Activated T-helper 1 cell treated with anti-CD3 and anti-CD28 coated beads, Interleukin-12 subunit alpha, Interleukin-12 subunit beta, Interleukin-2, Interleukin-4 antibody, amounts not matched to agents 30 ng/mL and 10 ng/mL and 1 ng/mL, durations not matched to agents 14 hours and 24 hours and 36 hours (primary cell): ENCODE results near the gene NACC2. TPM values are rescaled to one million over a fixed set of nuclear protein-coding genes. Genes with fewer than 3 reads are reported as not detected.

Experiments
- DNase-seq: peaks from one replicate; pipeline ENCODE4 v3.0.0; 2021; ENCODE audit warnings: low spot score
- H3K27ac Mint-ChIP-seq: one replicate; pipeline ENCODE4 v1.8.0; 2021; ENCODE audit warnings: mild to moderate bottlenecking, mixed read lengths
- H3K27me3 Mint-ChIP-seq: one replicate; pipeline ENCODE4 v1.8.0; 2022; ENCODE audit warnings: mild to moderate bottlenecking, moderate library complexity, mixed read lengths; ENCODE audit not compliant: insufficient read depth
- H3K36me3 Mint-ChIP-seq: one replicate; pipeline ENCODE4 v1.8.0; 2021; ENCODE audit warnings: low read depth, mixed read lengths
- H3K4me1 Mint-ChIP-seq: one replicate; pipeline ENCODE4 v1.8.0; 2021; ENCODE audit warnings: low read depth, mixed read lengths
- H3K4me3 Mint-ChIP-seq: one replicate; pipeline ENCODE4 v1.8.0; 2021; ENCODE audit warnings: mild to moderate bottlenecking, moderate library complexity, mixed read lengths
- H3K9me3 Mint-ChIP-seq: one replicate; pipeline ENCODE4 v1.8.0; 2021; ENCODE audit warnings: mixed read lengths
- intact Hi-C: fragments of 100-400 bp; cut with micrococcal nuclease; formaldehyde crosslinking; loops from one replicate; pipeline ENCODE4 v1.15.1; 2024
- total RNA-seq: library from RNA; stranded (reverse); gene quantifications from 2 replicates; pipeline ENCODE4 v1.2.3, GENCODE V29; 2022

The NACC2 gene
- total RNA-seq, 1 donor from 2014 or later: 3.7 TPM

DNA sequence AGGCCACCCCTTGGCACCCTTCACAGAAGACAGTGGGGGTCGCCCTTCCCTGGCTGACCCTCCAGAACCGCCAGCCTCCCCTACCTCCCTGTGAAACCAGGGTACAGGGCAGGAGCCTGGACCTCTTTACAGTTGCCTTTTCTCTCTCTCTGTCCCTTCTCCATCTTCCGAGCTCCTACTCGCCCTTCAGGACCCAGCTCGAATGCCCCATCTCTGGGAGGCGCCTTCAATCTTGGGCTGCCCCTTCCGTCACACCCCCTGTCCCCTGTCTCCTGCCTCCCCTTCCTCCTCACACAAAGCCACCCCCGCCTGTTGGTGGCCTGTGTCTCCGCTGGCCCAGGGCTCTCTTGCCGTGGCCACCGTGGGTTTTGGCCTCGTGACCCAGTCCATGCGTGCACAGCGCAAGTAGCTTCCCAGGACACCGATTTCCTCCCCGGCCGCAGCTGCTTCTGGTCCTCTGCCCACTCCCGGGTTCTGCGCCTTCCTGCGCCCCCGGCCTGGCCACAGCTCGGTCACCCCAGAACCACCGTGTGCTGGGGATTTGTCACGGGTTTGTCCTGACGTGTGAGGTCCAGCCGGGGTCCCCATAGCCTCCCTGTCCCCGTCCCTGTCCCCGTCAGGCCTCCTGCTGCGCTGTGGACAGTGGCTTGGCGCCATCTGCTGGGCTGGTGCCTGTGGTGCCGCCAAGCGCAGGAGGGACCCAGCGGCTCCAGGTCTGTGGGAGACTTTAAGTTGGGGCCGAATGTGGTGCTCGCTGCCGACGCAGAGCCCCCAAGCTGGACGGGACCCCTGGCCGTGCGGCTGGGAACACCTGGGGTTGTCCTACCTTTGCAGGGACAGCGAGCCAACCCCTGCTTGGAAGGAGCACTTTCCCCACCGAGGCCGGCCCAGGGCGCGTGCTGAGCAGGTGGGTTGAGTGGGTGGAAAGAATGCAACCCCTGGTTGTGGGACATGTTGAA, 27.6 kb upstream of the NACC2 start:
- Mint-ChIP-seq H3K4me1 (no peaks in the 10 kb centered on the region), H3K9me3 (no peaks in the 10 kb centered on the region), H3K36me3 (no peaks in the 10 kb centered on the region), H3K27me3 (peaks cover 4% of the 10 kb centered on the region), H3K27ac (no peak overlapping the region), H3K4me3 (no peak overlapping the region)
- intact Hi-C loops: loop anchor here (1.0 to 2.0 kb wide), 4 partner anchors 33 to 520 kb away; no protein-coding TSS in a partner anchor
- peak; percentile 69 for DNase-seq

DNA sequence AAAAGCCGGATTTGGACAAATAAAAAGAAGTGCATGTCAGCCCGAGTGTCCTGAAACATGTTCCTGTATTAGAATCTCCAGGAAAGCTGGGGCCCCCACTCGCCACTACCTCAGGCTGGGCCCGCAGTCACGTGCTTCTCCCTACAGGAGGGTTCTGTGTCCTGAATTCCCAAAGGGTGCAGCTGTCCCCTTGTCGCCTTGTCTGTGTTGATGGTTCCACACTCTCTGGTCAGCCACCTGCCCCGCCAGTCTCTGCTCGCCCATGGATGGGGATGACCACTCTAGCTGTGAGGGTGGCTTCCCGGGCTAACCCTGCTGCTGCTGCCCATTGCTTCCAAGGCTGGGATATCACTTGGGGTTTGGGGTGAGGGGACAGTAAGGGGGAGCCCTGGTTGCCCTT, 26.7 kb upstream of the NACC2 start:
- no peaks in the 10 kb centered on the region for H3K4me1 Mint-ChIP-seq
- H3K4me3 Mint-ChIP-seq: peak overlapping the region; percentile 39
- peaks cover 4% of the 10 kb centered on the region for H3K27me3 Mint-ChIP-seq
- H3K36me3 Mint-ChIP-seq: no peaks in the 10 kb centered on the region
- intact Hi-C loops: loop anchor here (2.0 kb wide), 1 partner anchor 257 kb away; no protein-coding TSS in a partner anchor
- no peak for DNase-seq
- H3K27ac Mint-ChIP-seq: no peak overlapping the region
- H3K9me3 Mint-ChIP-seq: no peaks in the 10 kb centered on the region

DNA sequence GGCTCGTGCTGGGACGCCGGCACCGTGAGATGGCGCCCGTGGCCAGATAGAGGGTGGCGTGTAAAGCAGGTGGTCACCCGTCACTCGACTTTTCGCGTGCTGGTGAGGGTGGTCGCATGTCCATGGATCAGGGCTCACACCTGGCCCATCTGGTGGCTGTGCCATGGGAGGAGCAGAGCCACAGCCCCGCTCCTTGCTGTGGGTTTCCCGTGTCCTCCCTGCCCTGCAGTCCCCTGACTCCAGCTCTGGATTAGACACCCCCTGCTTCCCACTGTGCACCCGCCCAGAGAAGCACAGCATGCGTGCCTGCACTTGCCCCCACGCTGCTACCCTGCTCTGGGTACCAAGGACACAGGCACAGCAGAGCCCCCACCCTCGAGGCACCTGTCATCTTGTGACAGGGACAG, 25.4 kb upstream of the NACC2 start:
- no peaks in the 10 kb centered on the region for H3K4me1 Mint-ChIP-seq
- DNase-seq: no peak
- no peaks in the 10 kb centered on the region for H3K9me3 Mint-ChIP-seq
- peak overlapping the region; percentile 30 for H3K4me3 Mint-ChIP-seq
- no peaks in the 10 kb centered on the region for H3K36me3 Mint-ChIP-seq
- intact Hi-C loops: no loop called here
- peaks cover 4% of the 10 kb centered on the region for H3K27me3 Mint-ChIP-seq
- no peak overlapping the region for H3K27ac Mint-ChIP-seq

DNA sequence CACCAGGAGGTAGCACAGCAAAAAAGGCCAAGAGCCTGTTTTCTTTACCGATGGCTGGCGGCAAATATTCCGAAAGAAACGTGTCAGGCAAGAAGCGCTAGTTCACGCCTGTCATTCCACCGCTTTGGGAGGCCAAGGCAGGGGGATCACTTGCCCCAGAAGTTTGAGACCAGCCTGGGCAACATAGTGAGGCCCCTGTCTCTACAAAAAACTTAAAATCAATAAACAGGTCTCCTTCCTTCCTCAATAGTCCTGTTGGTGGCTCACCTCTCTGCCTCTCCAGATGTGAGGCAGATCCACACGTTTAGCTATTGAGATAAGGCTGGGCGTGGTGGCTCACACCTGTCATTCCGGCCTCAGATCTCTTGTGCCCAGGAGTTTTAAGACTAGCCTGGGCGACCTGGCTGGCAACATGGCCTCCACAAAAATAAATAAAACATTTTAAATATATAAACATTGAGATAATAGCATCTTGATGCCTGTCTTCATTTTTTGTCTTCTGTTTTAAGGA, 24.8 kb upstream of the NACC2 start:
- intact Hi-C loops: loop anchor here (1.0 to 10.0 kb wide), 6 partner anchors 25 to 615 kb away; partner anchors contain the start of genes CAMSAP1, MRPS2, NACC2 and UBAC1
- Mint-ChIP-seq H3K9me3 (no peaks in the 10 kb centered on the region), H3K27me3 (peaks cover 2% of the 10 kb centered on the region), H3K4me3 (peak overlapping the region; percentile 79), H3K36me3 (no peaks in the 10 kb centered on the region), H3K27ac (no peak overlapping the region), H3K4me1 (peaks cover under 1% of the 10 kb centered on the region)
- DNase-seq: no peak

DNA sequence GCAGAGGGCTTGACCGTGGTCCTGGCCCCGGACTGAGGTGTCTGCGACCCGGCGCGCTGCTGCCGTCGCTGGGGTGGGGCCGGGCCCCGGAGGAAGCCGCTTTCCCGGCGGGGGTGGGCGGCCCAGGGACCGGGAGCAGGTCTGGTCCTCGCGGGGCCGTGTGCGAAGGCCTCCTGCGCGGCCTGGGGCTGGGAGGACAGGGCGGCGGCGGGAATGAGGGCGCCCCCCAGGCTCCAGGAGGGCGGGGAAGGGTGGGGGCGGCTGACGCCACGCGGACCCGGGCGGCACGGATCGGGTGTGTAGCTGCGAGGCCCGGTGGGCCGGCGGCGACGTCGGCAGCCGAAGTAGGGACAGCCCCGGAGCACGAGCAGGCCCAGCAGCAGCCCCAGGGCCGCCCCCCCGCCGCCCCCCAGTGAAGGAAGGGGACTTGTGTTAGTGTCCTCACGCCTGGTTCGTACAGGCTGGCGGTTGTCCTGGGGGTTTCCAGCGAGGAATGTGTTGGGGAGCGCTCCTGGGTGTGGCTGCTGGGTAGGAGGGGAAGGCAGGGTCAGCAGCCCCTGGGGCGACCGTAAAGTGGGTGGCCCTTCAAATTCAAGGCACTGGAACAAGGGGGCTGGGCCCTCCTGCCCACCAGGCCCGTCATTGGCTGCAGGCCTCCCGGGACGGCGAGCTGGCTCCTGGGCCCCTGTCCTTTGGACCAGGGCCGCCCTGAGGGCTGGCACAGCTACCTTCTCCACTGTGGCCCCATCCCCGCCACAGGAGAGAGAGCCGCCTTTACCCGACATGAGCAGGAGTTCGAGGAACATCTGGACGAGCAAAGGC, 24.2 kb upstream of the NACC2 start:
- no peak for DNase-seq
- Mint-ChIP-seq H3K36me3 (peaks cover 3% of the 10 kb centered on the region), H3K4me1 (peaks cover 5% of the 10 kb centered on the region), H3K4me3 (peak overlapping the region; percentile 80), H3K27ac (peak overlapping the region; percentile 76), H3K9me3 (no peaks in the 10 kb centered on the region), H3K27me3 (no peaks in the 10 kb centered on the region)
- intact Hi-C loops: loop anchor here (1.0 to 10.0 kb wide), 6 partner anchors 24 to 614 kb away; partner anchors contain the start of genes CAMSAP1, MRPS2, NACC2 and UBAC1

DNA sequence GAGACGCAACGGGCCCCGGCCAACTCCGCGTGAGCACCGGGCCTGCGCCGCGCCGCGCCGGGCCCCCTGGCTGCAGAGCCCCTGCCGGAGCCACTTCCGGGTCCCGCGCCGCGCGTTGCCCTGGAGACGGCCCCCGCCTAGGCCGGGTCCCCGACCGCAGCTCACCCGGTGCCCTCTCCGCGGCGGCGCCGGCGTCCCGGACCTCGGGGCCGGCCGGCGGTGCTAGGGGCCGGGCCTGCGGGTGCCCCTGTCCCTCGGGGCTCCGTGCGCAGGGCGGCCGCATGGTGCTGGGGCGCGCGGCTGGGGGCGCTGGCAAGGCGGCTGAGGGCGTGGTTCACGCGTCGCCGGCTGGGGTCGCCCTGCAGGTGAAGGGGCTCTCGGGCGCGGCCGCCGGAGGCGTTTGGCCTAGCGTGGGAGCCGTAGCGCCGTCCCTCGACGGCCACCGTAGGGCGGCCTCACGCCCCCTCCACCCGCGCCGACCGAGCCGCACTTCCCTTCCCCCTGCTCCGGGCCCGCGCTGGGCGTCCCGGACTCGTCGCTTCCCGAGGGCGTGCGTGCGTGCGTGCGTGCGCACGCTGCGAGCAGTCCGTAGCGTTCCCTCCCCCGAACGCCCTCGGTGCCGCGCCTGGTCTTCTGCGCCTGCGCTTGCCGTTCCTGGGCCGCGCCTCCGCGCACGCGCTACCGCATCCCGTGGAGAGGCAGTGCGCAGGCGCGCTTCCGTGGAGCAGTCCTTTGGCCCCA, 23.4 kb upstream of the NACC2 start, which contains the start of gene TMEM250:
TMEM250 (minus strand) TSS at position 556 of the 741 bp plus-strand sequence. CDS start 1,975 bp downstream, outside the sequence.
- Mint-ChIP-seq H3K36me3 (peaks cover 3% of the 10 kb centered on the region), H3K9me3 (no peaks in the 10 kb centered on the region), H3K27ac (peak within 1 kb of the TSS; percentile 76), H3K27me3 (no peaks in the 10 kb centered on the region), H3K4me1 (peaks cover 11% of the 10 kb centered on the region), H3K4me3 (peak within 1 kb of the TSS; percentile 82)
- intact Hi-C loops: loop anchor here (1.0 to 10.0 kb wide), 8 partner anchors 9 to 614 kb away; partner anchors contain the start of genes CAMSAP1, MRPS2, NACC2 and QSOX2
- peak; percentile 96 for DNase-seq

DNA sequence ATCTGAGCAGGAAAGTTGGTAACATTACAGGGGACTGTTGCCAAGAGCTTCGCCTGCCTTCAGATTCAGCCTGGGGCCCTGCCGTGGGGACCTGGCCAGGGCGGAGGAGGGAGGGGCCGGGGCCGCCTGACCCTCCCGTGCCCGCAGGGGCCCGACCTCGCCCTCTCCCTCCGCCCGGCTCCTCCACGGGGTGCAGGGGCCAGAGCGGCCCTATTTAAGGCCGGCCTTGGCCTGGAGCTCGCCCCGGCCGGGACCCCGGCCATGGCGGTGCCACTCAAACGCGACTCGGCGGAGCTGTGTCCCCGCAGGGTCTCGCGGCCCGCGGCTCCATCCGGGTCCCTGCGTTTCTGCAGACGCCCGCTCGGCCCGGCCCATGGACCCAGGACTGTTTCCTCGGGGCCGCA, 22.8 kb upstream of the NACC2 start:
- H3K36me3 Mint-ChIP-seq: peaks cover 7% of the 10 kb centered on the region
- no peaks in the 10 kb centered on the region for H3K27me3 Mint-ChIP-seq
- peak overlapping the region; percentile 44 for H3K27ac Mint-ChIP-seq

DNA sequence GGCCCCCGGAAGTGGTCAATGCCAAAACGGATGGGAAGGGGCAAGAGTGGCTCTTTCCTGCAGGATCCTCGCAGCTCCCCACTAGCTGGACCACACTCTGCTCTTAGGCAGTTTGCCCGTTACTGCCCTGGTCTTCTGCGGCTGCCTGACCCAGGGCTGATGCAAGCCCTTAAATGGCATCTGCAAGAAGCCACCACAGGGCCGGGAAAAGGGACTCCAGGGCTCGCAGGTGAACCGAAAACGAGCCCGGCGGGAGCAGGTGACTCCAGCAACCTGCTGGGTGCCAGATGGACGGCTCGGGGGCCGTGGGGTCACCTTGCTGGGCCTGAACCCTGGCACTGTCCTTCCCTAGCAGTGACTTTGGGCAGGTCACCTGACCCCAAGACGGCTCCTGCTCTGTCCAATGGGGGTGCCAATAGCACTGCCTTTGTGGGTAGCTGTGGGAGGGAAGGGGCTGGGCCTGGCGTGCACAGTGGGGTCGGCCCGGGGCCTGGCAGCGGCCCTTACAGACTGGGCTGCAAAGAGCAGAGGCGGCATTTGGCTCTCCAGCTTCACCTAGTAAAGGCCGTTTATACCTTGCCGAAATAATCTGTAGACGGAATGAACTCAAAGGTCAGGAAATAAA, 22.3 kb upstream of the NACC2 start:
- intact Hi-C loops: loop anchor here (10.0 kb wide), 1 partner anchor 613 kb away; the partner anchor contains the start of gene MRPS2
- no peaks in the 10 kb centered on the region for H3K9me3 Mint-ChIP-seq
- no peaks in the 10 kb centered on the region for H3K27me3 Mint-ChIP-seq
- peak overlapping the region; percentile 44 for H3K27ac Mint-ChIP-seq
- H3K4me1 Mint-ChIP-seq: peaks cover 17% of the 10 kb centered on the region
- DNase-seq: no peak
- H3K36me3 Mint-ChIP-seq: peaks cover 7% of the 10 kb centered on the region
- H3K4me3 Mint-ChIP-seq: peak overlapping the region; percentile 82

More for the DNA sequence above, 22.8 kb upstream of the NACC2 start:
- Mint-ChIP-seq H3K4me3 (peak overlapping the region; percentile 82), H3K4me1 (peaks cover 17% of the 10 kb centered on the region), H3K9me3 (no peaks in the 10 kb centered on the region)
- intact Hi-C loops: loop anchor here (1.0 to 10.0 kb wide), 5 partner anchors 9 to 613 kb away; partner anchors contain the start of genes CAMSAP1, MRPS2, NACC2 and QSOX2
- DNase-seq: no peak

DNA sequence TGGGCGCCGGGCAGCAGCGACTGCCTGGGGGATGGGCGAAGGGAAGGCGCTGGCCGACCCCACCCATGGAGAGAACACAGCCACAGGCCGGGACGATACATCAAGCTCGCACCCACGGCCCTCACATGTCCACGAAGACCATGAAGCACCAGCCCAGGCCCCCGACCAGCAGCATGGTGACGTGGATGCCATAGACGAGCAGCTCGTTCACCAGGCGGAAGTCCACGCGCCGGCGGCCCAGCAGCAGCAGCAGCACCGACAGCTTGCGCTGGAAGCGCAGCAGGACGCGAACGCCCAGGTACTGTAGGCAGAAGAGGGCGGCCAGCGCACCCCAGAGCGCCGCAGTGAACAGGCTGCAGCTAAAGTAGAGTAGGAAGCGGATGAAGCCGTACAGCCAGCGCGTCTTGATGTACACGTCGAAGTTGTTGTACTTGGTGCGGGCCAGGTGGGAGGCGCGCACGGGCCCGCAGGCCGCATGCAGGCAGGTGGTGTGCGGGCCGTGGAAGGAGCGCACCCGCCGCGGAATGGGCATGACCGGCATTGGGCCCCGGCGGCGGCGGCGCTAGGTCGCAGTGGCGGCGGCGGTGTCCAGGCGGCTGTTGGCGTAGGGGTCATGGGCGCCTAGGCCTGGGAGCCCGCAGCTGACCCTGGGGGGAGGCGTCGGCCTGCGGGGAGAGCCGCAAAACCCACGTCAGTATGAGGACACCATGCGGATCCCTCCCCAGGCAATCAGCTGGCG, 21.4 kb upstream of the NACC2 start:
- H3K36me3 Mint-ChIP-seq: peaks cover 7% of the 10 kb centered on the region
- no peak overlapping the region for H3K27ac Mint-ChIP-seq
- intact Hi-C loops: loop anchor here (10.0 kb wide), 1 partner anchor 612 kb away; the partner anchor contains the start of gene MRPS2
- no peak for DNase-seq
- H3K4me3 Mint-ChIP-seq: peak overlapping the region; percentile 47
- no peaks in the 10 kb centered on the region for H3K9me3 Mint-ChIP-seq
- H3K27me3 Mint-ChIP-seq: no peaks in the 10 kb centered on the region
- H3K4me1 Mint-ChIP-seq: peaks cover 22% of the 10 kb centered on the region

DNA sequence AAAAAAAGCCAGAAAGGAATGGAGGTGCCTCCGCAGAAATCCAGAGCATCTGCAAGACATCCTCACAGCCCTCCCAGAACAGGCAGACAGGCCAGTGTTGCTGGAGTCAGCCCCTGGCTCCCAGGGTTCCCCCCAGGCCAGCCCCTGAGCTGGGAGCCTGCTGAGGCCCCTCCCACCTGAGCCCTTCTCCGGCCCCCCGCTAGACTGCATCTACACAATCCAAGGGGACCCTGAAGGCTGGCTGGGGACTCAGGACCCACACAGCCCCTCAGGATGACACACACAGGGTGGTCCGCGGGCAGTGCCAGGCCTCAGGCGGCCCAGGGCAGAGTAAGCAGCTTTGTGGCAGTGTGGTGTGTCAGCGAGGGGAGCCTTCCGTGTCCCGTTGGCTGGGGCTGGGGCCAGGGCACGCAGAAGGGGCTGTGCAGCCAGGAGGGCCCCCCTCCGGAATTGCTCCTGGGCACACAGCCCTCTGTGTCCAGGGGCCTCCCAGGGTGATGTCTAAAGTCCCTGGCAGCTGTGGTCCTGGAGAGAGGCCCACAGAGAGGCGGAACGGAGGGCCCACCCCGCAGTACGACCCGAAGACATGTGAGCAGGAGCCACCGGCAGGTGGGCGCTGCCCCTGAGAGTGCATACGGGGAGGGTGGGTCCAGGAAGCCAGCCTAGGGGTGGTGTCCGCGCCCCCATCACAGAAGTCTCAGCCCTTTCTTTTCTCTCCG, 20.7 kb upstream of the NACC2 start:
- no peaks in the 10 kb centered on the region for H3K9me3 Mint-ChIP-seq
- intact Hi-C loops: loop anchor here (10.0 kb wide), 1 partner anchor 611 kb away; the partner anchor contains the start of gene MRPS2
- H3K27ac Mint-ChIP-seq: no peak overlapping the region
- no peak for DNase-seq
- no peak overlapping the region for H3K4me3 Mint-ChIP-seq
- no peaks in the 10 kb centered on the region for H3K27me3 Mint-ChIP-seq
- H3K4me1 Mint-ChIP-seq: peaks cover 22% of the 10 kb centered on the region
- H3K36me3 Mint-ChIP-seq: peaks cover 7% of the 10 kb centered on the region
